Thymus (tissue), 14 donors: ENCODE measurements around the gene MGAT5B. TPM values are rescaled to one million over a fixed set of nuclear protein-coding genes. Genes with fewer than 3 reads are reported as not detected.

ENCODE experiments used
- DNase-seq, 9 donors: peaks; one replicate each; pipeline ENCODE4 v3.0.0-alpha.2; 2013; ENCODE audit warnings: low spot score in 9 of 9, low read depth in 6 of 9, missing footprints in 1 of 9
- H3K27ac ChIP-seq, 2 donors: one replicate each; pipeline ENCODE4 v1.5.1; 2013; ENCODE audit warnings: control low read depth in 1 of 2, low read depth in 1 of 2, low read length in 1 of 2, mild to moderate bottlenecking in 1 of 2, moderate library complexity in 1 of 2
- H3K27me3 ChIP-seq, 2 donors: one replicate each; pipeline ENCODE4 v1.5.1; 2013; ENCODE audit warnings: low read length in 1 of 2; ENCODE audit not compliant: control insufficient read depth in 2 of 2, insufficient read depth in 1 of 2
- H3K36me3 ChIP-seq, 2 donors: one replicate each; pipeline ENCODE4 v1.5.1; 2013; ENCODE audit warnings: low read length in 1 of 2, mild to moderate bottlenecking in 1 of 2, moderate library complexity in 1 of 2; ENCODE audit not compliant: control insufficient read depth in 2 of 2, insufficient read depth in 2 of 2
- H3K4me1 ChIP-seq, 2 donors: one replicate each; pipeline ENCODE4 v1.5.1; 2013; ENCODE audit warnings: low read length in 2 of 2; ENCODE audit not compliant: control insufficient read depth in 2 of 2, insufficient read depth in 2 of 2
- H3K4me3 ChIP-seq, 2 donors: one replicate each; pipeline ENCODE4 v1.5.1; 2013; ENCODE audit warnings: low read length in 2 of 2, control low read depth in 1 of 2, mild to moderate bottlenecking in 1 of 2
- H3K9me3 ChIP-seq, 2 donors: one replicate each; pipeline ENCODE4 v1.5.1; 2013; ENCODE audit warnings: low read length in 1 of 2, mild to moderate bottlenecking in 1 of 2; ENCODE audit not compliant: control insufficient read depth in 2 of 2, insufficient read depth in 1 of 2
- WGBS: extraction: QIAGEN DNeasy Blood & Tissue Kit; methylation state at CpG from one replicate; pipeline ENCODE4 v1.1.7; 2013; 5-methylcytosine and 5-hydroxymethylcytosine counted together
- long read RNA-seq, 10 donors: transcript quantifications; one replicate each; lab custom pipeline, GENCODE V29; 2026
- polyA plus RNA-seq: library from polyadenylated mRNA; stranded (reverse); fragments of 200-250 nt; gene quantifications from one replicate; pipeline ENCODE4 v1.2.3, GENCODE V29; 2013
- total RNA-seq: library from RNA; stranded (reverse); fragments of 120-200 nt; gene quantifications from one replicate; pipeline ENCODE4 v1.2.4, GENCODE V29; 2013
- donor health status: healthy.

The MGAT5B gene
- 0.09 TPM for total RNA-seq
- polyA plus RNA-seq, result 1.0 TPM
- long read RNA-seq, donor 1, result 0 reads
- long read RNA-seq, donor 2, result 0 reads
- long read RNA-seq, donor 3, result 0 reads
- long read RNA-seq, donor 4, result 0 reads
- long read RNA-seq, donor 5, result 0 reads
- long read RNA-seq, donor 6, result 0 reads
- long read RNA-seq, donor 7, result 0 reads
- long read RNA-seq, donor 8, result 0 reads
- long read RNA-seq, donor 9, result 0 reads
- long read RNA-seq, donor 10, result 0 reads

DNA sequence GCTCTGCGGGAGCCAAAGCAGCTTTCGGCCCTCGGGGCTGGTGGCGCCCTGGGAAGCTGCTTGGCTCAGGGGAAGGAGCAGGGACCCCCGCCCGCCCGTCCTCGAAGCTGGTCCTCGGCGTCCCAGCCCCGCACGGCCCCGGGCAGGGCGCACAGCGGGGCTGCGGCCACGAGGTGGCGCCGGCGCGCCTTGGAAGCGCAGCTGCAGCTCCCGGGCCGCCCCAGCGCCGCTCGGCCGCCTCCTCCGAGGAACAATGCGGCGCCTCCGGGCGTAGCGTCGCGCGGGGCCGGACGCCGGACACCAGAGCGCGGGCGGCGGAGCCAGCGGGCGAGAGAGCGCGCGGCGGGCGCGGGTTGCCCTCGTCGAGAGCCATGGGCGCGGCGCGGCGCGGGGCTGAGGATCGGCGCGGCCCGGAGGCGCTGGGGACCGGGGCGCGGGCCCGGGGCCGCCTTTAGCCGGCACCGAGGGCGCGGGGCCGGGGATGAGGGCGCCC lies at the start of gene MGAT5B:
Gene MGAT5B (plus strand): TSS at position 229 of the 493 bp plus-strand sequence. CDS start 626 bp downstream, outside the sequence.
- Histone ChIP-seq H3K27ac (no peak within 1 kb of the TSS), H3K27me3 (peaks cover 37 to 66% of the 10 kb centered on the region in 2 donors), H3K4me3 (peak within 1 kb of the TSS in 1 of 2 donors; percentile 57), H3K36me3 (no peaks in the 10 kb centered on the region), H3K9me3 (peaks cover 0 to 4% of the 10 kb centered on the region in 2 donors), H3K4me1 (peaks cover 7 to 12% of the 10 kb centered on the region in 2 donors)
- WGBS, result 1% methylated on average over 76 of the region's 76 CpGs
- DNase-seq, result peak; percentile 41 to 88 (median 66)

DNA sequence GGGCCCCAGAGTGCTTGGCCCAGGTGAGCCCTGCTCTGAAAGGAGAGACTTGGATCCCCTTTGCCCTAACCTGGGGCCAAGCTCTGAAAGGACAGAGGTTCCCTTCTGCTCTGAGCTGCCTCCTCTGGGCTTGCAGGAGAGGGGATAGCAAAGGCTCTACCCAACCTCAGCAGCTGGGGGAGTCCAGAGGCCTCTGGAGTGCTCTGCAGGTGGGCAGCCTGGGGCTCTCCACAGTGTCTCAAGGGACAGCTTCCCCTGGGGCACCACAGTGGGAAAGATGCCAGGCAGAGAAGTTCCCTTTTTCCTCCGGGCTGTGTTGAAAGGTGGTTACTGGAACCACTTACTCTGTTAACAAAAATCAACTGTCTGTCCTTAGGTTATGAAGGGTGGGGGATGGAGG lies 48.2 kb upstream of the MGAT5B start:
- no peak overlapping the region for H3K4me3 ChIP-seq
- H3K36me3 ChIP-seq, result no peaks in the 10 kb centered on the region
- peaks cover 0 to 4% of the 10 kb centered on the region in 2 donors for H3K27me3 ChIP-seq
- no peak overlapping the region for H3K27ac ChIP-seq
- H3K4me1 ChIP-seq, result peaks cover 0 to 6% of the 10 kb centered on the region in 2 donors
- 12% methylated on average over 1 of the region's 1 CpG for WGBS
- H3K9me3 ChIP-seq, result no peaks in the 10 kb centered on the region
- DNase-seq, result no peak

DNA sequence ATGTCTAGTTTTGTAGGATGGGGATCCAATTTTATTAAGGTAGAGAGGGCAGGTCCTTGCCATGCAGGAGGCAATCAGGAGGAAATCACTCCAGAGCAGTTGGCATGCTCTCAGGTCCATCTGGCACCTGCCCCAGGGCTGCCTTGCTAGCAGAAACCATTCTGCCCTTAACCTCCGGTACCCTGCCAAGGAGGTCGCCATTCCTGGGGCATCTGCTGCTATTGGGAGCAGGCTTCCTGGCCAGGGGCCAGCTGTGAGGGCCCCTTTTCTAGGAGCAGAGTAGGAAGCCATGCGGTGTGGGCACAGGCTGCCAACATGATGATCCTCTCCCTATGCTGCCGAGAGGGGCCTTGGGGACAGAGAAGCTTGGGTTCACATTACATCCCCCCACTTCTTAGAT lies 47.6 kb upstream of the MGAT5B start:
- no peak overlapping the region for H3K4me3 ChIP-seq
- 97% methylated on average over 4 of the region's 4 CpGs for WGBS
- no peaks in the 10 kb centered on the region for H3K9me3 ChIP-seq
- H3K4me1 ChIP-seq, result peaks cover 0 to 6% of the 10 kb centered on the region in 2 donors
- no peak overlapping the region for H3K27ac ChIP-seq
- DNase-seq, result no peak
- H3K36me3 ChIP-seq, result no peaks in the 10 kb centered on the region
- H3K27me3 ChIP-seq, result peaks cover 0 to 4% of the 10 kb centered on the region in 2 donors

DNA sequence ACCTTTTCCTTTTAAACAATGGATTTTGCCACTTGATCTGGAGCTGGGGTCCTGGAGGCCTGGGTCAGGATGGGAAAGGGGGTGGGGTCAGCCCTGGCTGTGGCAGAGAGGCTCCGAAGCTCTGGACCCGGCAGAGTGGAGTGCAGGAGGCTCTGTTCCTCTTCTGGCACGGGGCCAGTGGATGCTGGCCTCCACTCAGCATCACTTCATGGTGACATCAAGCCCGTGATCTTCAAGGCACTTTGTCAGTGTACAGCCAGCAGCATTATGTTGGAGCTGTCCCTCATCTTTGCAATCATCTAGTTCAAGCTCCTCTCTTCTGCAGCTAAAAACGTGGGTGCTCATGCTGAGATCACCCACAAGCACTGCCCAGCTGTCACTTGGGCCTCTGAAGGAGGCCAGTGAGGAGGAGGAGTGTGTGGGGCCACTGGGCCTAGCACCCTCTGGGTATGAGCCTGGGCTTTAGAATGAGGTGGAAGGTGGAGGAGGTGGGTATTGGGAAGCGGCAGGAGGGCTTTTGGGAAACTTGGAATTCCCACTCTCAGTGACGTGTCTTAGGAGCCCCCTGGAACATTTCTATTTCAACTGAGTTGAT lies 45.9 kb upstream of the MGAT5B start:
- H3K4me3 ChIP-seq, result no peak overlapping the region
- no peak for DNase-seq

DNA sequence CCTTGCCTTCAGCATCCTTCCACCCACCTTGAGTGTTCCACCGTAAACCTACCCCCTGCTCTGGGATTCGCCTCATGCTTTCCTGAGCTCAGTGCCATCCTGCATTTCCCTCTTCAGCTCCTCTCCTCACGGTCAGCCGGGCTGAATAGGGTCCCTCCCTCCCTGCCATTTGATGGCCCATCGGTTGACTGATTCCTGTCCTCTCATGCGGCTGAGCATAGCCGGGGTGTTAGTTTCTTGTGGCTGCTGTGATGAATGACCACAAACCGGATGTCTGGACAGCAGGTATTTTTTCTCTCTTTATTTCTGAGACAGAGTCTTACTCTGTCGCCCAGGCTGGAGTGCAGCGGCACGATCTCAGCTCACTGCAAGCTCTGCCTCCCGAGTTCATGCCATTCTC lies 44.1 kb upstream of the MGAT5B start:
- WGBS, result 89% methylated on average over 12 of the region's 12 CpGs

More for the DNA sequence above, 45.9 kb upstream of the MGAT5B start:
- WGBS, result 91% methylated on average over 7 of the region's 7 CpGs
- Histone ChIP-seq H3K27me3 (peaks cover 0 to 5% of the 10 kb centered on the region in 2 donors), H3K36me3 (no peaks in the 10 kb centered on the region), H3K4me1 (peaks cover 4 to 5% of the 10 kb centered on the region in 2 donors), H3K27ac (no peak overlapping the region), H3K9me3 (no peaks in the 10 kb centered on the region)

GRCh38 chr17:76826330-76827068 lies 41.7 kb upstream of the MGAT5B start:
- DNase-seq, result peak in 1 of 9 donors; percentile 32

More for the DNA sequence above, 44.1 kb upstream of the MGAT5B start:
- no peaks in the 10 kb centered on the region for H3K36me3 ChIP-seq
- H3K27ac ChIP-seq, result no peak overlapping the region
- no peak for DNase-seq
- H3K4me3 ChIP-seq, result no peak overlapping the region
- H3K4me1 ChIP-seq, result peaks cover 4 to 5% of the 10 kb centered on the region in 2 donors
- peaks cover 0 to 5% of the 10 kb centered on the region in 2 donors for H3K27me3 ChIP-seq
- no peaks in the 10 kb centered on the region for H3K9me3 ChIP-seq

DNA sequence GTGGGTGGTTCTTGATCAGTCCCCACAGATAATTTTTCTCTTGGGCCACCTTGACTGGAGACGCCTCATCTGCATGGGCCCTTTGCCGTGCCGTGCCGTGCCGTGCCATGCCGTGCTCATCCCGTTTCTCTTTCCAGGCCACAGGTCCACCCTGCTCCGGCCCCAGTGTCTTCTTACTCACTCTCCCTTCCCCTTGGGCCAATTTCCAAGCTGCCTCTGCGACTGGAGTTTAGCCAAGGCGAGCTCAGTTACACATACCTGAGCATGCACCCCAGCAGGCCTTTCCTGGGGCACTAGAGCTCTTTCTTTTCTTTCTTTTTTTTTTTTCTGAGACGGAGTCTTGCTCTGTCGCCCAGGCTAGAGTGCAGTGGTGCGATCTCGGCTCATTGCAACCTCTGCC lies 40.5 kb upstream of the MGAT5B start:
- no peak overlapping the region for H3K27ac ChIP-seq
- peaks cover 0 to 3% of the 10 kb centered on the region in 2 donors for H3K27me3 ChIP-seq
- H3K4me3 ChIP-seq, result no peak overlapping the region
- H3K4me1 ChIP-seq, result peaks cover 4 to 5% of the 10 kb centered on the region in 2 donors
- H3K36me3 ChIP-seq, result no peaks in the 10 kb centered on the region
- WGBS, result 89% methylated on average over 14 of the region's 14 CpGs
- no peak for DNase-seq
- no peaks in the 10 kb centered on the region for H3K9me3 ChIP-seq

More at GRCh38 chr17:76826330-76827068, 41.7 kb upstream of the MGAT5B start:
- Histone ChIP-seq H3K4me1 (peaks cover 4 to 5% of the 10 kb centered on the region in 2 donors), H3K9me3 (no peaks in the 10 kb centered on the region), H3K27ac (no peak overlapping the region), H3K36me3 (no peaks in the 10 kb centered on the region), H3K4me3 (no peak overlapping the region), H3K27me3 (peaks cover 0 to 3% of the 10 kb centered on the region in 2 donors)
- 69% methylated on average over 24 of the region's 24 CpGs for WGBS

GRCh38 chr17:76830987-76831715 lies 37.1 kb upstream of the MGAT5B start:
- Histone ChIP-seq H3K9me3 (no peaks in the 10 kb centered on the region), H3K27ac (no peak overlapping the region), H3K4me3 (no peak overlapping the region), H3K36me3 (no peaks in the 10 kb centered on the region), H3K4me1 (peaks cover 4 to 5% of the 10 kb centered on the region in 2 donors), H3K27me3 (peaks cover 0 to 14% of the 10 kb centered on the region in 2 donors)
- 95% methylated on average over 10 of the region's 10 CpGs for WGBS
- DNase-seq, result no peak
